RWPE2 (cell line): ENCODE measurements around the gene KCNJ11.
A peak's percentile ranks its signal among the peaks of the same experiment; 100 is the strongest.

Experiments
- ATAC-seq: fragments of 200-7000 bp; cut with Tn5 transposase; 3 replicates; pipeline ENCODE4 v1.9.1; 2021; ENCODE audit warnings: low read depth
- DNase-seq: peaks from one replicate; pipeline ENCODE4 v3.0.0-alpha.2; 2020; ENCODE audit warnings: low spot score
- H3K27ac ChIP-seq: fragments of 450-650 bp; 2 replicates; pipeline ENCODE4 v1.5.1; 2017; ENCODE audit warnings: mild to moderate bottlenecking; ENCODE audit not compliant: poor library complexity, severe bottlenecking
- H3K27me3 ChIP-seq: fragments of 250-450 bp; sonication (Bioruptor Pico); 2 replicates; pipeline ENCODE4 v1.5.1; 2021; ENCODE audit warnings: mild to moderate bottlenecking, moderate library complexity; ENCODE audit not compliant: insufficient read depth, poor library complexity, severe bottlenecking
- H3K36me3 ChIP-seq: fragments of 250-450 bp; sonication (Bioruptor Pico); 2 replicates; pipeline ENCODE4 v1.5.1; 2020; ENCODE audit warnings: low read depth, mild to moderate bottlenecking, moderate library complexity
- H3K4me1 ChIP-seq: fragments of 250-450 bp; sonication (Bioruptor Pico); 2 replicates; pipeline ENCODE4 v1.5.1; 2021; ENCODE audit warnings: mild to moderate bottlenecking, moderate library complexity; ENCODE audit not compliant: insufficient read depth, poor library complexity, severe bottlenecking
- H3K4me3 ChIP-seq: fragments of 250-450 bp; sonication (Bioruptor Pico); 2 replicates; pipeline ENCODE4 v1.5.1; 2021; ENCODE audit warnings: mild to moderate bottlenecking, moderate library complexity; ENCODE audit not compliant: severe bottlenecking
- H3K9me3 ChIP-seq: fragments of 250-450 bp; sonication (Bioruptor Pico); 2 replicates; pipeline ENCODE4 v1.5.1; 2021; ENCODE audit warnings: mild to moderate bottlenecking, moderate library complexity; ENCODE audit not compliant: severe bottlenecking
- CTCF ChIP-seq: fragments of 450-650 bp; IDR thresholded peaks from one replicate; pipeline ENCODE4 v1.5.1; 2017; ENCODE audit warnings: mild to moderate bottlenecking, moderate library complexity; ENCODE audit not compliant: poor library complexity, severe bottlenecking

KCNJ11 gene

GRCh38 chr11:17410606-17411379 is 22.3 kb upstream of the KCNJ11 start:
- no peak for ATAC-seq
- Histone ChIP-seq H3K36me3 (no peaks in the 10 kb centered on the region), H3K4me3 (no peak overlapping the region), H3K27me3 (no peaks in the 10 kb centered on the region), H3K4me1 (no peaks in the 10 kb centered on the region), H3K27ac (no peak overlapping the region), H3K9me3 (peaks cover 2% of the 10 kb centered on the region)
- DNase-seq: no peak
- no peak for TF ChIP-seq CTCF

GRCh38 chr11:17408641-17409040 is 20.2 kb upstream of the KCNJ11 start:
- Histone ChIP-seq H3K9me3 (peaks cover 2% of the 10 kb centered on the region), H3K27me3 (no peaks in the 10 kb centered on the region), H3K4me1 (no peaks in the 10 kb centered on the region), H3K36me3 (no peaks in the 10 kb centered on the region), H3K27ac (no peak overlapping the region), H3K4me3 (no peak overlapping the region)
- no peak for TF ChIP-seq CTCF
- no peak for DNase-seq
- no peak for ATAC-seq

GRCh38 chr11:17408026-17408425 is 19.6 kb upstream of the KCNJ11 start:
- H3K36me3 ChIP-seq: no peaks in the 10 kb centered on the region
- no peak overlapping the region for H3K27ac ChIP-seq
- no peak overlapping the region for H3K4me3 ChIP-seq
- peaks cover 2% of the 10 kb centered on the region for H3K9me3 ChIP-seq
- H3K27me3 ChIP-seq: no peaks in the 10 kb centered on the region
- H3K4me1 ChIP-seq: no peaks in the 10 kb centered on the region
- DNase-seq: no peak
- no peak for ATAC-seq
- no peak for TF ChIP-seq CTCF

- H3K27ac ChIP-seq: no peak overlapping the region
Observed at GRCh38 chr11:17407575-17407974, 19.1 kb upstream of the KCNJ11 start.

More at GRCh38 chr11:17407575-17407974, 19.1 kb upstream of the KCNJ11 start:
- Histone ChIP-seq H3K9me3 (peaks cover 2% of the 10 kb centered on the region), H3K4me1 (no peaks in the 10 kb centered on the region), H3K4me3 (no peak overlapping the region), H3K27me3 (no peaks in the 10 kb centered on the region), H3K36me3 (no peaks in the 10 kb centered on the region)
- ATAC-seq (peak; percentile 28; the same call in 1 of the 3 replicates), DNase-seq (no peak)
- TF ChIP-seq CTCF: no peak
